HepG2 (cell line): ENCODE data around the gene PPP2R5C. TPM values are rescaled to one million over a fixed set of nuclear protein-coding genes. Genes with fewer than 3 reads are reported as not detected.
A peak's percentile ranks its signal among the peaks of the same experiment; 100 is the strongest.

Experiments
- ATAC-seq: fragments of 200-7000 bp; cut with Tn5 transposase; 3 replicates; pipeline ENCODE4 v1.9.1; 2020; ENCODE audit warnings: mild to moderate bottlenecking, moderate library complexity
- BruUV-seq: library from RNA; stranded (reverse); fragments of 400-500 nt; replicated peaks from 2 replicates; lab custom pipeline; 2021; lab: Mats Ljungman, UMichigan
- CTCF ChIA-PET: fragments of 300-600 bp; formaldehyde crosslinking; extraction: SDS; loops from one replicate; lab custom pipeline; 2021; ENCODE audit warnings: low total read pairs, inconsistent platforms, low intra/inter-chr PET ratio; lab: Yijun Ruan, JAX
- POLR2A ChIA-PET: fragments of 350-600 bp; sonication (Branson Sonifier 250); formaldehyde crosslinking; loops from one replicate; lab custom pipeline; 2020; ENCODE audit warnings: antibody characterized with exemption, inconsistent platforms; lab: Yijun Ruan, JAX
- DNase-seq: peaks from one replicate; pipeline ENCODE4 v3.0.0-alpha.2; 2015; ENCODE audit warnings: low spot score
- FAIRE-seq: peaks from 3 replicates; lab custom pipeline; 2011; peaks lifted over from hg19 to GRCh38; lab: Jason Lieb, UNC
- H2AFZ ChIP-seq: one replicate; pipeline ENCODE4 v1.6.1; 2011; ENCODE audit warnings: low read length, inconsistent platforms
- H3K27ac ChIP-seq: fragments of 300-600 bp; 3 replicates; pipeline ENCODE4 v1.8.0; 2011; ENCODE audit warnings: mixed run types, mild to moderate bottlenecking, mixed read lengths, low read length, inconsistent platforms; ENCODE audit not compliant: insufficient read depth; ENCODE audit errors: extremely low read length
- H3K27me3 ChIP-seq, 2 experiments: fragments of 200-600 bp in 1 of 2; 2 replicates in 1 of 2; 3 replicates in 1 of 2; pipeline versions ENCODE4 v1.6.0 to v1.8.0; 2011; ENCODE audit warnings: low read length in 2 of 2, mild to moderate bottlenecking in 2 of 2, moderate library complexity in 2 of 2, inconsistent platforms in 1 of 2; ENCODE audit not compliant: insufficient read depth in 2 of 2, control insufficient read depth in 1 of 2
- H3K36me3 ChIP-seq, 2 experiments: fragments of 200-600 bp in 1 of 2; replicated peaks in 1 of 2; 2 replicates in 1 of 2; 3 replicates in 1 of 2; pipeline versions ENCODE4 v1.5.1 to v1.8.0; 2011; ENCODE audit warnings: low read length in 2 of 2, inconsistent platforms in 1 of 2; ENCODE audit not compliant: insufficient read depth in 2 of 2, control insufficient read depth in 1 of 2
- H3K4me1 ChIP-seq: 2 replicates; pipeline ENCODE4 v1.5.1; 2012; ENCODE audit warnings: low read length, inconsistent platforms; ENCODE audit not compliant: insufficient read depth
- H3K4me2 ChIP-seq: 2 replicates; pipeline ENCODE4 v1.6.0; 2011; ENCODE audit warnings: low read depth, low read length, inconsistent platforms
- H3K4me3 ChIP-seq, 3 experiments: fragments of 200-600 bp in 1 of 3; sonication (generic), shearing (Covaris generic) in 1 of 3; replicated peaks in 1 of 3; 2 replicates each; pipeline ENCODE4 v1.5.1; 2011 to 2016; ENCODE audit warnings: low read length in 3 of 3, inconsistent platforms in 2 of 3, low read depth in 2 of 3, mild to moderate bottlenecking in 2 of 3, control low read depth in 1 of 3, mixed read lengths in 1 of 3; ENCODE audit not compliant: insufficient read depth in 1 of 3
- H3K79me2 ChIP-seq: one replicate; pipeline ENCODE4 v1.6.1; 2011; ENCODE audit warnings: low read length, inconsistent platforms; ENCODE audit not compliant: insufficient read depth
- H3K9ac ChIP-seq: 2 replicates; pipeline ENCODE4 v1.6.0; 2011; ENCODE audit warnings: mild to moderate bottlenecking, low read depth, low read length, inconsistent platforms; ENCODE audit not compliant: insufficient read depth
- H3K9me3 ChIP-seq: 2 replicates; pipeline ENCODE4 v1.5.1; 2012; ENCODE audit warnings: mild to moderate bottlenecking, low read length
- H4K20me1 ChIP-seq: 2 replicates; pipeline ENCODE4 v1.6.0; 2011; ENCODE audit warnings: inconsistent platforms, mild to moderate bottlenecking, low read length, moderate library complexity; ENCODE audit not compliant: insufficient read depth
- ATAD3A ChIP-seq: sonication (generic); formaldehyde crosslinking; IDR thresholded peaks from 2 replicates; pipeline ENCODE4 v1.4.0; 2020; ENCODE audit warnings: missing genetic modification reagents
- BCL6 ChIP-seq: IDR thresholded peaks from 2 replicates; pipeline ENCODE4 v1.6.1; 2016; ENCODE audit warnings: missing genetic modification reagents, missing compliant biosample characterization
- FOXA1 ChIP-seq, 2 experiments: fragments of 450-650 bp in 1 of 2; sonication (generic) in 1 of 2; formaldehyde crosslinking in 1 of 2; IDR thresholded peaks; 2 replicates each; pipeline versions ENCODE4 v1.4.0 to v1.6.1; 2016 to 2020; ENCODE audit warnings: missing genetic modification reagents in 1 of 2
- FOXP1 ChIP-seq, 2 experiments: fragments of 450-650 bp in 1 of 2; IDR thresholded peaks; 2 replicates each; pipeline ENCODE4 v1.6.1; 2017 to 2018; ENCODE audit warnings: antibody characterized with exemption in 1 of 2
- MED1 ChIP-seq: sonication (generic); formaldehyde crosslinking; IDR thresholded peaks from 2 replicates; pipeline ENCODE4 v1.4.0; 2020; ENCODE audit warnings: missing genetic modification reagents
- POLR2G ChIP-seq: fragments of 200-400 bp; formaldehyde crosslinking; IDR thresholded peaks from 2 replicates; pipeline ENCODE4 v1.6.1; 2018; ENCODE audit warnings: mild to moderate bottlenecking, low read depth, low read length, moderate library complexity
- RARA ChIP-seq: IDR thresholded peaks from 2 replicates; pipeline ENCODE4 v1.6.1; 2016; ENCODE audit warnings: missing genetic modification reagents, missing compliant biosample characterization
- SAP130 ChIP-seq: IDR thresholded peaks from 2 replicates; pipeline ENCODE4 v1.6.1; 2016; ENCODE audit warnings: low read depth
- SIN3A ChIP-seq: IDR thresholded peaks from 2 replicates; pipeline ENCODE4 v1.6.1; 2011; ENCODE audit warnings: low read depth, mild to moderate bottlenecking, control low read depth, low read length, borderline replicate concordance
- SOX13 ChIP-seq, 3 experiments: fragments of 450-650 bp in 1 of 3; sonication (generic) in 1 of 3; formaldehyde crosslinking in 1 of 3; IDR thresholded peaks in 2 of 3; conservative IDR thresholded peaks in 1 of 3; 2 replicates each; pipeline versions ENCODE4 v1.5.0 to v1.6.1; 2016 to 2020; ENCODE audit warnings: antibody characterized with exemption in 1 of 3, mild to moderate bottlenecking in 1 of 3, missing compliant biosample characterization in 1 of 3, missing genetic modification reagents in 1 of 3, moderate library complexity in 1 of 3
- XRCC5 ChIP-seq: fragments of 200-400 bp; formaldehyde crosslinking; optimal IDR thresholded peaks from 2 replicates; pipeline ENCODE3; 2017; ENCODE audit warnings: mild to moderate bottlenecking, low read length
- ZBTB40 ChIP-seq, 2 experiments: fragments of 450-650 bp in 1 of 2; sonication (generic) in 1 of 2; formaldehyde crosslinking in 1 of 2; IDR thresholded peaks; 2 replicates each; pipeline versions ENCODE4 v1.6.1 to v1.8.0; 2016 to 2022; ENCODE audit warnings: antibody characterized with exemption in 1 of 2, mild to moderate bottlenecking in 1 of 2, missing genetic modification reagents in 1 of 2
- ZEB1 ChIP-seq: IDR thresholded peaks from 2 replicates; pipeline ENCODE4 v1.6.1; 2012; ENCODE audit warnings: mild to moderate bottlenecking, low read depth, inconsistent platforms; ENCODE audit not compliant: insufficient replicate concordance
- ZFP62 ChIP-seq: sonication (generic); formaldehyde crosslinking; IDR thresholded peaks from 2 replicates; pipeline ENCODE4 v1.4.0; 2020; ENCODE audit warnings: missing genetic modification reagents
- ZMAT3 ChIP-seq: sonication (generic); formaldehyde crosslinking; conservative IDR thresholded peaks from 2 replicates; pipeline ENCODE4 v1.7.0; 2021; ENCODE audit warnings: missing genetic modification reagents
- WGBS: methylation state at CpG from one replicate; pipeline ENCODE4 v1.1.6; 2017; ENCODE audit warnings: low lambda C conversion rate; 5-methylcytosine and 5-hydroxymethylcytosine counted together
- in situ Hi-C: cut with HindIII; loops from 2 replicates; pipeline ENCODE4 v1.10.0; 2017; ENCODE audit warnings: low pct_unique_long_range_greater_than_20kb; ENCODE audit not compliant: extremely low pct_ligation_motif_present
- intact Hi-C: fragments of 100-400 bp; cut with micrococcal nuclease; formaldehyde crosslinking; loops from one replicate; pipeline ENCODE4 v1.10.0; 2022; ENCODE audit not compliant: unreplicated experiment
- polyA plus RNA-seq, 8 experiments: library from polyadenylated mRNA; depleted of rRNA in 3 of 8; stranded (reverse) in 7 of 8; unstranded in 1 of 8; fragments of >200 nt; fragmentation: Illumina TruSeq in 4 of 8; extraction: Trizol in 4 of 8; gene quantifications; 2 replicates each; pipeline versions ENCODE4 v1.2.1 to v1.2.3, GENCODE V29; 2011 to 2016; ENCODE audit warnings: low read depth in 4 of 8, missing spikeins in 1 of 8, mixed read lengths in 1 of 8; ENCODE audit not compliant: insufficient read depth in 1 of 8
- total RNA-seq, 5 experiments: library from RNA; depleted of rRNA; stranded (reverse); fragments of >200 nt; fragmentation: Illumina TruSeq; extraction: Trizol; gene quantifications; 2 replicates each; pipeline ENCODE4 v1.2.3, GENCODE V29; 2016; ENCODE audit warnings: low read depth in 1 of 5

Gene PPP2R5C
- total and polyA plus RNA-seq, 2 of the 13 experiments (the other 11 are each of a cell fraction or from before 2014, with no cell fraction given), result 74.3 to 78.5 TPM

DNA sequence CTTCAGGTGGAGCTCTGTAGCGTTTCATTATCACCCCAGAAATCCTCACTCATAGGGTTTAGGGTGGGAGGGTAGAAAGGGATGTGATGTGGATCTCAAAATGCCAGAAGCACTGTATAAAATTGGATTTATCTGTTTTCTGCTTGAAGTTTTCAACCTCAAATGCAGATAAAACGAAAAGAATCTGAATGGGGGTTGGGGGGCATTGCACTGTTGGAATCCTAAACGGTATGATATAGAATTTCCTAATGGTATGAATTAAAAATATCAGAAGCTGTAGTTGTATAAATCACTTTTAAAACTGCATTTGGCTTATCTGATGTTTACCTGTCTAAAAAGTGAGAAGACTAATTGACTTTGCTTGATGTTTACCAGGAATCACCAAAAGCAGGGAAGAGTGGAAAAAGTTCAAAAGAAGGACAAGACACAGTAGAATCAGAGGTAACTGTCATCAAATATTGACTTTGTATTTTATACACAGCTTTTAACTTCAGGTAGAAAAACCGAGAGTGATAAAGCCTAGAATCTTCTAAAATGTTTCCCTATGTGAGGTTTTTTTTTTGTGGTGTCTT lies 1.1 kb downstream of the PPP2R5C start:
- FAIRE-seq, result no peak
- H3K4me1 ChIP-seq, result peaks cover 43% of the 10 kb centered on the region
- CTCF ChIA-PET, result no interaction called here
- no peaks in the 10 kb centered on the region for H3K9me3 ChIP-seq
- intact Hi-C loops (no loop called here), in situ Hi-C loops (no loop called here)
- POLR2A ChIA-PET, result interaction anchor here (1.0 to 1.1 kb wide), 2 partner anchors 8 to 31 kb away, joined by 3 to 6 read pairs; no protein-coding TSS in a partner anchor
- H3K9ac ChIP-seq, result peak overlapping the region; percentile 71
- peaks cover under 1 to 17% of the 10 kb centered on the region in 2 experiments; a peak in 2 of 5 replicates for H3K27me3 ChIP-seq
- no peak overlapping the region for H2AFZ ChIP-seq
- H3K36me3 ChIP-seq, result peaks cover 0 to 10% of the 10 kb centered on the region in 2 experiments; a peak in 2 of 5 replicates
- H3K4me3 ChIP-seq, result peak overlapping the region; percentile 68 to 81 (median 75)
- no TSS peak for BruUV-seq
- H3K4me2 ChIP-seq, result peak overlapping the region; percentile 64
- H3K27ac ChIP-seq, result no peak overlapping the region
- 11% methylated on average over 4 of the region's 4 CpGs for WGBS
- no peaks in the 10 kb centered on the region for H4K20me1 ChIP-seq
- peak; percentile 33 for DNase-seq
- no peak for ATAC-seq
- peaks cover 3% of the 10 kb centered on the region for H3K79me2 ChIP-seq
- 0 out of 2 replicates have a peak, but pooled peaks have one; percentile 33 for TF ChIP-seq FOXA1 (IDR thresholded peaks at IDR 0.05)
- TF ChIP-seq FOXA1 (CRISPR knock-in tag; IDR thresholded peaks at IDR 0.05), result peak; percentile 33; the same call in 1 of the 2 replicates
- no peak for TF ChIP-seq POLR2G
- peak; percentile 70 for TF ChIP-seq SAP130 (CRISPR knock-in tag)
- no peak for TF ChIP-seq ZEB1
- 0 out of 2 replicates have a peak, but pooled peaks have one; percentile 20 for TF ChIP-seq MED1 (CRISPR knock-in tag)
- TF ChIP-seq FOXP1 (IDR thresholded peaks at IDR 0.05), result no peak
- peak; percentile 61 for TF ChIP-seq FOXP1 (CRISPR knock-in tag; IDR thresholded peaks at IDR 0.05)
- peak; percentile 5; the same call in 1 of the 2 replicates for TF ChIP-seq SIN3A
- peak; percentile 31; the same call in 1 of the 2 replicates for TF ChIP-seq BCL6 (CRISPR knock-in tag)
- no peak for TF ChIP-seq ZBTB40 (IDR thresholded peaks at IDR 0.05)
- no peak for TF ChIP-seq ZBTB40 (CRISPR knock-in tag; IDR thresholded peaks at IDR 0.05)
- TF ChIP-seq XRCC5, result no peak
- TF ChIP-seq RARA (CRISPR knock-in tag), result peak; percentile 61
- TF ChIP-seq ZFP62 (CRISPR knock-in tag), result no peak
- no peak for TF ChIP-seq ZMAT3 (CRISPR knock-in tag)
- no peak for TF ChIP-seq ATAD3A (CRISPR knock-in tag)
- no peak for TF ChIP-seq SOX13 (IDR thresholded peaks at IDR 0.05)
- peak in 1 of 2 experiments; percentile 20; a peak in 1 of 4 replicates for TF ChIP-seq SOX13 (CRISPR knock-in tag; conservative IDR thresholded peaks at IDR 0.05 in 1 of 2, IDR thresholded peaks at IDR 0.05 in 1 of 2)
